CD8-positive, alpha-beta memory T cell (primary cell): ENCODE data around the gene SLC25A15. TPM values are rescaled to one million over a fixed set of nuclear protein-coding genes. Genes with fewer than 3 reads are reported as not detected.

Source experiments
- CTCF ChIA-PET: fragments of 350-600 bp; sonication (Branson Sonifier 250); formaldehyde crosslinking; loops from one replicate; lab custom pipeline; 2021; ENCODE audit warnings: antibody characterized with exemption; lab: Charles Lee
- POLR2A ChIA-PET: fragments of 350-600 bp; sonication (Branson Sonifier 250); formaldehyde crosslinking; loops from one replicate; lab custom pipeline; 2021; ENCODE audit warnings: antibody characterized with exemption; lab: Charles Lee
- DNase-seq, 5 donors: peaks; one replicate each; pipeline versions ENCODE4 v3.0.0 to v3.0.0-alpha.2; 2020 to 2022; ENCODE audit warnings: mixed read lengths in 1 of 5
- H3K27ac ChIP-seq: one replicate; pipeline ENCODE4 v1.7.0; 2013; ENCODE audit warnings: low read depth, mild to moderate bottlenecking, low read length, moderate library complexity
- H3K27me3 ChIP-seq: 2 replicates; pipeline ENCODE4 v1.7.0; 2013; ENCODE audit warnings: low read length, mild to moderate bottlenecking; ENCODE audit not compliant: insufficient read depth, poor library complexity, severe bottlenecking
- H3K36me3 ChIP-seq: 2 replicates; pipeline ENCODE4 v1.7.0; 2013; ENCODE audit warnings: mild to moderate bottlenecking, low read length, moderate library complexity; ENCODE audit not compliant: insufficient read depth
- H3K4me1 ChIP-seq: 2 replicates; pipeline ENCODE4 v1.7.0; 2013; ENCODE audit warnings: mild to moderate bottlenecking, low read length, moderate library complexity; ENCODE audit not compliant: insufficient read depth
- H3K4me3 ChIP-seq: 2 replicates; pipeline ENCODE4 v1.7.0; 2013; ENCODE audit warnings: mild to moderate bottlenecking, low read length
- H3K9me3 ChIP-seq: 2 replicates; pipeline ENCODE4 v1.7.0; 2013; ENCODE audit warnings: mild to moderate bottlenecking, low read length
- H3K27ac Mint-ChIP-seq, 8 donors: one replicate each; pipeline ENCODE4 v1.8.0; 2020 to 2021; ENCODE audit warnings: mixed read lengths in 8 of 8, mild to moderate bottlenecking in 6 of 8, inconsistent platforms in 3 of 8, moderate library complexity in 3 of 8
- H3K27me3 Mint-ChIP-seq, 2 donors: one replicate each; pipeline ENCODE4 v1.8.0; 2020 to 2021; ENCODE audit warnings: mixed read lengths in 2 of 2, mild to moderate bottlenecking in 1 of 2, moderate library complexity in 1 of 2
- H3K36me3 Mint-ChIP-seq, 3 donors: one replicate each; pipeline ENCODE4 v1.8.0; 2020 to 2021; ENCODE audit warnings: mixed read lengths in 3 of 3, inconsistent platforms in 1 of 3, mild to moderate bottlenecking in 1 of 3
- H3K4me1 Mint-ChIP-seq, 3 donors: one replicate each; pipeline ENCODE4 v1.8.0; 2020 to 2021; ENCODE audit warnings: mixed read lengths in 3 of 3, inconsistent platforms in 1 of 3, mild to moderate bottlenecking in 1 of 3
- H3K4me3 Mint-ChIP-seq, 7 donors: one replicate each; pipeline ENCODE4 v1.8.0; 2020 to 2021; ENCODE audit warnings: mixed read lengths in 7 of 7, mild to moderate bottlenecking in 6 of 7, moderate library complexity in 4 of 7, inconsistent platforms in 2 of 7
- H3K9me3 Mint-ChIP-seq, 5 donors: one replicate each; pipeline ENCODE4 v1.8.0; 2020 to 2022; ENCODE audit warnings: mixed read lengths in 5 of 5, mild to moderate bottlenecking in 3 of 5, moderate library complexity in 2 of 5, inconsistent platforms in 1 of 5
- polyA plus RNA-seq: library from polyadenylated mRNA; unstranded; fragments of 300-500 nt; fragmentation: Illumina TruSeq; gene quantifications from one replicate; pipeline ENCODE4 v1.2.3, GENCODE V29; 2021
- total RNA-seq, 2 experiments: library from RNA; stranded (reverse); gene quantifications; one replicate each; pipeline ENCODE4 v1.2.3, GENCODE V29; 2021

The SLC25A15 gene
- total and polyA plus RNA-seq, 3 experiments from 2014 or later, result 7.3 to 24.3 (median 23.9) TPM

- ChIA-PET CTCF (interaction anchor here (1.5 to 2.7 kb wide), 2 partner anchors 12 to 33 kb away, joined by 3 to 11 read pairs; no protein-coding TSS in a partner anchor), POLR2A (no interaction called here)
- no peak overlapping the region for H3K27ac ChIP-seq
- H3K4me3 ChIP-seq, result no peak overlapping the region
- Mint-ChIP-seq H3K36me3 (peaks cover 0 to 52% (median 3%) of the 10 kb centered on the region in 3 donors), H3K4me3 (no peak overlapping the region), H3K27me3 (no peaks in the 10 kb centered on the region), H3K4me1 (peaks cover 38 to 48% (median 43%) of the 10 kb centered on the region in 3 donors), H3K9me3 (no peaks in the 10 kb centered on the region), H3K27ac (peak overlapping the region in 2 of 8 donors; percentile 27 to 63)
- no peak for DNase-seq
- no peaks in the 10 kb centered on the region for H3K9me3 ChIP-seq
- no peaks in the 10 kb centered on the region for H3K27me3 ChIP-seq
- peaks cover 28% of the 10 kb centered on the region for H3K4me1 ChIP-seq
- no peaks in the 10 kb centered on the region for H3K36me3 ChIP-seq
Measured at GRCh38 chr13:40765602-40766001, 23.8 kb upstream of the SLC25A15 start.

DNA sequence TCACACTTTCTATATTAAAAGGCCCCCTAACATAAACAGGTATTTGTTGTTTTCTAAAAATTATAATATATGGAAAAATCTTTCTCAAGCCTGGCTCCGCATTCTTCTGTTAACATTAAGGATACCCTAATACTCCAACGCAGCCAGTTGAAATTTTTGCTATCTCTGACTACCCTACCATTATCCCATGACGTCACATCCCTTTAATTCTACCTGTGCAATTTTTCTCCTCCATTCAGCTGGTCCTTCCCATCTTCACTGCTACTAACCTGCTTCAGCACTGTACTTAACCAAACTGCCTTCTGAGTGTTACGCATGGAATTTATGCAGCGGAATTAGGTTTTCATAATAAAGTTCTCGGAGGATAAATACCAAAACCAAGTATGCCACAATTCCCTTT is 19.4 kb upstream of the SLC25A15 start:
- Histone ChIP-seq H3K36me3 (no peaks in the 10 kb centered on the region), H3K4me1 (peaks cover 22% of the 10 kb centered on the region), H3K4me3 (peak overlapping the region; percentile 99), H3K27me3 (no peaks in the 10 kb centered on the region), H3K9me3 (no peaks in the 10 kb centered on the region), H3K27ac (peak overlapping the region; percentile 87)
- Mint-ChIP-seq H3K27me3 (no peaks in the 10 kb centered on the region), H3K9me3 (no peaks in the 10 kb centered on the region), H3K27ac (peak overlapping the region in 7 of 8 donors; percentile 92 to 99 (median 96)), H3K4me3 (peak overlapping the region; percentile 98 to 100 (median 99)), H3K36me3 (peaks cover 0 to 34% (median 0%) of the 10 kb centered on the region in 3 donors), H3K4me1 (peaks cover 8 to 32% (median 19%) of the 10 kb centered on the region in 3 donors)
- ChIA-PET CTCF (interaction anchor here (0.7 to 1.3 kb wide), 3 partner anchors 21 to 291 kb away, joined by 3 to 6 read pairs (median 3); partner anchors contain the start of gene WBP4), POLR2A (interaction anchor here (0.6 to 0.7 kb wide), 2 partner anchors 152 to 226 kb away, joined by 3 to 5 read pairs; no protein-coding TSS in a partner anchor)
- DNase-seq, result no peak

GRCh38 chr13:40770609-40770933 is 18.8 kb upstream of the SLC25A15 start:
- Mint-ChIP-seq H3K9me3 (no peaks in the 10 kb centered on the region), H3K27me3 (no peaks in the 10 kb centered on the region)
- DNase-seq, result no peak

DNA sequence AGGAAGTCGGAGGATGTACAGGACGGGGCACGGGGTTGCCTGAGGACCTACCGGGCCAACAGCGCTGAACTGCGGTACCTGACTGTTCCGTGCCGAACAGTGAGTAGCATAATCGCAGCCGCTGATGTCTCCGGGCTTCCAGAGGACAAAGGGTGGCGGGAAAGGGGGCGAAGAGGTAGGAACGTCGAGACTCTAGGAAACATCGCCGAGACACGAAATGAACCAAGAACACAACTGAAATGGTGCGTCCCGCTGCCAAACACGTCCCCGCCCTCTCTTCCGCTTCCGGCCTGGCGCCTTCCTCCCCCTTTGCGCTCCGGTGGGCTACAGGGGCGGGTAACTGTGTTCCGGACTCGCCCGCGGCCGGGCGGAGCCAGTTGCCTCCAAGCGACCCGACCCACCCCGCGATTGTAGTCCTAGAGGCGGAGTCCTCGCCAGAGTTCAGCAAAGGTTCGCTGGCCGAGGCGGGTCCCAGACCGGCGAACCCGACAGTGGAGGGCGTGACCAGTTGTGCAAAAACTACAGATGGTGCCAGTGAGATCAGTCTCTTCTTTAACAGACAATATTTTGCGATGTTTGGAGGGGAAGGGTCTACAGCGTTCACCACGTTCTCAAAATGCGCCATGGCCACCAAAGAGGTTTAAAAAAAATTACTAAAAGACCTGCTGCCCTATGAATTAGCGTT is 18.3 kb upstream of the SLC25A15 start, which contains the start of gene MRPS31:
Gene MRPS31 (minus strand): TSS at position 257 of the 685 bp plus-strand sequence. CDS start 54 bp downstream, at position 203.
- Mint-ChIP-seq H3K9me3 (no peaks in the 10 kb centered on the region), H3K36me3 (peaks cover 0 to 25% (median 0%) of the 10 kb centered on the region in 3 donors), H3K27me3 (no peaks in the 10 kb centered on the region), H3K4me1 (peaks cover 8 to 34% (median 12%) of the 10 kb centered on the region in 3 donors), H3K4me3 (peak within 1 kb of the TSS; percentile 98 to 100 (median 99)), H3K27ac (peak within 1 kb of the TSS; percentile 92 to 99 (median 96))
- Histone ChIP-seq H3K9me3 (no peaks in the 10 kb centered on the region), H3K27me3 (no peaks in the 10 kb centered on the region), H3K36me3 (no peaks in the 10 kb centered on the region), H3K27ac (peak within 1 kb of the TSS; percentile 87), H3K4me1 (peaks cover 25% of the 10 kb centered on the region), H3K4me3 (peak within 1 kb of the TSS; percentile 99)
- DNase-seq, result peak; percentile 89 to 94 (median 91)
- ChIA-PET POLR2A (interaction anchor here (0.7 kb wide), 1 partner anchor 150 kb away, joined by 5 read pairs; no protein-coding TSS in a partner anchor), CTCF (interaction anchor here (0.7 to 1.3 kb wide), 3 partner anchors 102 to 290 kb away, joined by 3 to 6 read pairs (median 5); partner anchors contain the start of gene WBP4)

More at GRCh38 chr13:40770609-40770933, 18.8 kb upstream of the SLC25A15 start:
- Mint-ChIP-seq H3K4me3 (peak overlapping the region; percentile 98 to 100 (median 99)), H3K4me1 (peaks cover 6 to 31% (median 13%) of the 10 kb centered on the region in 3 donors), H3K27ac (peak overlapping the region; percentile 92 to 99 (median 96)), H3K36me3 (peaks cover 0 to 30% (median 0%) of the 10 kb centered on the region in 3 donors)
- peak overlapping the region; percentile 87 for H3K27ac ChIP-seq
- ChIA-PET POLR2A (interaction anchor here (0.6 to 0.7 kb wide), 2 partner anchors 151 to 226 kb away, joined by 3 to 5 read pairs; no protein-coding TSS in a partner anchor), CTCF (interaction anchor here (0.7 to 1.3 kb wide), 3 partner anchors 22 to 290 kb away, joined by 3 to 6 read pairs (median 3); partner anchors contain the start of gene WBP4)
- H3K27me3 ChIP-seq, result no peaks in the 10 kb centered on the region
- H3K36me3 ChIP-seq, result no peaks in the 10 kb centered on the region
- H3K4me1 ChIP-seq, result peaks cover 22% of the 10 kb centered on the region
- H3K4me3 ChIP-seq, result peak overlapping the region; percentile 99
- no peaks in the 10 kb centered on the region for H3K9me3 ChIP-seq

GRCh38 chr13:40772765-40773473 is 16.5 kb upstream of the SLC25A15 start:
- Mint-ChIP-seq H3K27ac (peak overlapping the region in 2 of 8 donors; percentile 51 to 71), H3K9me3 (no peaks in the 10 kb centered on the region), H3K4me1 (peaks cover 26 to 42% (median 27%) of the 10 kb centered on the region in 3 donors), H3K36me3 (peaks cover 0 to 14% (median 0%) of the 10 kb centered on the region in 3 donors), H3K4me3 (peak overlapping the region in 6 of 7 donors; percentile 44 to 98 (median 52)), H3K27me3 (no peaks in the 10 kb centered on the region)
- Histone ChIP-seq H3K4me1 (peaks cover 38% of the 10 kb centered on the region), H3K9me3 (no peaks in the 10 kb centered on the region), H3K4me3 (no peak overlapping the region), H3K36me3 (no peaks in the 10 kb centered on the region), H3K27me3 (no peaks in the 10 kb centered on the region), H3K27ac (no peak overlapping the region)
- no peak for DNase-seq
- ChIA-PET POLR2A (interaction anchor here (0.6 to 0.7 kb wide), 2 partner anchors 31 to 346 kb away, joined by 3 read pairs; no protein-coding TSS in a partner anchor), CTCF (no interaction called here)

DNA sequence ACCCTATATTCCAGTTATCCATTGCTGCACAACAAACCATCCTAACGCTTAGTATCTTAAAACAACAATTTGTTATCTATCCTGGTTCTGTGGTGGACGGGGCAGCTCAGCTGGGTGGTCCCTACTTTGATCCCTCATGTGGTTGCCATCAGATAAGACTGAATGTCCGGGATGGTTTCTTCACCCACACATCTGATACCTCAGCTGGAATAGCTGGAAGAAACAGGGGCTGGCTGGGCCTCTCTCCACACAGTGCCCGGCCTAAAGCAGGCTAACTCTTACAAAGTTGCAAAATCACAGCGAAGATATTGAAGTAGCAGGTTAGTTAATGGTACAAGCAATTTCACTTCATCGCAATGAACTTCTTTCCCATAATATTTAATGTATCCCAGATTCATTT is 14.7 kb upstream of the SLC25A15 start:
- H3K27me3 Mint-ChIP-seq, result no peaks in the 10 kb centered on the region
- peak overlapping the region in 1 of 8 donors; percentile 2 for H3K27ac Mint-ChIP-seq
- H3K4me1 Mint-ChIP-seq, result peaks cover 27 to 34% (median 32%) of the 10 kb centered on the region in 3 donors
- CTCF ChIA-PET, result interaction anchor here (0.6 kb wide), 1 partner anchor 162 kb away, joined by 3 read pairs; no protein-coding TSS in a partner anchor
- Histone ChIP-seq H3K27ac (no peak overlapping the region), H3K4me3 (no peak overlapping the region), H3K36me3 (no peaks in the 10 kb centered on the region), H3K9me3 (no peaks in the 10 kb centered on the region), H3K27me3 (no peaks in the 10 kb centered on the region), H3K4me1 (peaks cover 33% of the 10 kb centered on the region)
- POLR2A ChIA-PET, result interaction anchor here (0.6 to 3.1 kb wide), 2 partner anchors 14 to 102 kb away, joined by 4 to 10 read pairs; partner anchors contain the start of gene SLC25A15
- peak overlapping the region in 1 of 7 donors; percentile 32 for H3K4me3 Mint-ChIP-seq
- no peak for DNase-seq
- H3K9me3 Mint-ChIP-seq, result no peaks in the 10 kb centered on the region
- peaks cover 0 to 10% (median 0%) of the 10 kb centered on the region in 3 donors for H3K36me3 Mint-ChIP-seq

DNA sequence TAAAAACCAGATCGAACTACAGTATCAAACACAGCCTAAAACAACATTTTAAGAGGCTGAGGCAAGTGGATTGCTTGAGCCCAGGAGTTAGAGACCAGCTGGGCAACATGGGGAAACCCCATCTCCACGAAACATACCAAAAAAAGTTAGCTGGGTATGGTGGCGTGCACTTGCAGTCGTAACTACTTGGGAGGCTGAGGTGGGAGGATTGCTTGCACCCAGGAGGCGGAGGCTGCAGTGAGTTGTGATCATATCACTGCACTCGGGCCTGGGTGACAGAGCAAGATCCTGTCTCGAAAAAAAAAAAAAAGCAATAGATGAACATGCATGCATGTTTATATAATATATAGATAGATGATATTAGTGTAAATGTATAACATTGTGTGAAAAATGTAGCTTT is 13.2 kb upstream of the SLC25A15 start:
- Histone ChIP-seq H3K27me3 (no peaks in the 10 kb centered on the region), H3K36me3 (no peaks in the 10 kb centered on the region), H3K27ac (peak overlapping the region; percentile 19), H3K9me3 (no peaks in the 10 kb centered on the region), H3K4me3 (no peak overlapping the region), H3K4me1 (peaks cover 23% of the 10 kb centered on the region)
- peak overlapping the region; percentile 59 to 86 (median 83) for H3K4me3 Mint-ChIP-seq
- peaks cover 21 to 32% (median 27%) of the 10 kb centered on the region in 3 donors for H3K4me1 Mint-ChIP-seq
- H3K36me3 Mint-ChIP-seq, result peaks cover 0 to 1% (median 0%) of the 10 kb centered on the region in 3 donors
- no peaks in the 10 kb centered on the region for H3K27me3 Mint-ChIP-seq
- DNase-seq, result no peak
- peak overlapping the region; percentile 70 to 99 (median 96) for H3K27ac Mint-ChIP-seq
- POLR2A ChIA-PET, result interaction anchor here (1.5 to 3.1 kb wide), 2 partner anchors 13 to 145 kb away, joined by 5 to 10 read pairs; partner anchors contain the start of gene SLC25A15
- no peaks in the 10 kb centered on the region for H3K9me3 Mint-ChIP-seq
- CTCF ChIA-PET, result interaction anchor here (0.6 to 2.6 kb wide), 7 partner anchors 13 to 1093 kb away, joined by 3 to 21 read pairs (median 6); partner anchors contain the start of gene SLC25A15
